HCT116 (cell line): Measurements from ENCODE around the gene TANC1.

Source experiments
- CBX3 ChIP-seq: IDR thresholded peaks from 2 replicates; pipeline ENCODE4 v1.6.1; 2012; ENCODE audit warnings: low read depth
- EZH2 ChIP-seq: fragments of 200-600 bp; sonication (generic); IDR thresholded peaks from 2 replicates; pipeline ENCODE4 v1.6.1; 2017; ENCODE audit warnings: antibody characterized with exemption, mixed run types
- FOSL1 ChIP-seq: IDR thresholded peaks from 2 replicates; pipeline ENCODE4 v1.6.1; 2012; ENCODE audit warnings: low read depth
- POLR2A ChIP-seq: IDR thresholded peaks from 2 replicates; pipeline ENCODE4 v1.7.0; 2011; ENCODE audit warnings: borderline replicate concordance; ENCODE audit not compliant: insufficient read depth, insufficient read length; ENCODE audit errors: extremely low read depth
- POLR2AphosphoS5 ChIP-seq: IDR thresholded peaks from 2 replicates; pipeline ENCODE4 v1.6.1; 2011; ENCODE audit warnings: mild to moderate bottlenecking, low read depth, low read length, moderate library complexity
- RAD21 ChIP-seq: IDR thresholded peaks from 2 replicates; pipeline ENCODE4 v1.6.1; 2012; ENCODE audit warnings: low read depth, mild to moderate bottlenecking
- SIN3A ChIP-seq: IDR thresholded peaks from 2 replicates; pipeline ENCODE4 v1.6.1; 2012; ENCODE audit warnings: low read depth
- ZFX ChIP-seq: fragments of 450-650 bp; IDR thresholded peaks from 2 replicates; pipeline ENCODE4 v1.6.1; 2017
- ZNF274 ChIP-seq: fragments of 200-500 bp; sonication (Bioruptor generic); IDR thresholded peaks from 2 replicates; pipeline ENCODE4 v1.6.1; 2014; ENCODE audit warnings: mild to moderate bottlenecking, low read depth, low read length, inconsistent platforms
- TF ChIP-seq, protein P1 (sequence below), 3 experiments: fragments of 200-600 bp in 1 of 3; sonication (generic) in 1 of 3; IDR thresholded peaks in 2 of 3; conservative IDR thresholded peaks in 1 of 3; 2 replicates each; pipeline ENCODE4 v1.5.1; 2012 to 2017; ENCODE audit warnings: low read depth in 2 of 3, low read length in 2 of 3, antibody characterized with exemption in 1 of 3, borderline replicate concordance in 1 of 3, control low read depth in 1 of 3, mild to moderate bottlenecking in 1 of 3, mixed read lengths in 1 of 3, mixed run types in 1 of 3, moderate library complexity in 1 of 3; ENCODE audit not compliant: insufficient read depth in 1 of 3

DNA sequence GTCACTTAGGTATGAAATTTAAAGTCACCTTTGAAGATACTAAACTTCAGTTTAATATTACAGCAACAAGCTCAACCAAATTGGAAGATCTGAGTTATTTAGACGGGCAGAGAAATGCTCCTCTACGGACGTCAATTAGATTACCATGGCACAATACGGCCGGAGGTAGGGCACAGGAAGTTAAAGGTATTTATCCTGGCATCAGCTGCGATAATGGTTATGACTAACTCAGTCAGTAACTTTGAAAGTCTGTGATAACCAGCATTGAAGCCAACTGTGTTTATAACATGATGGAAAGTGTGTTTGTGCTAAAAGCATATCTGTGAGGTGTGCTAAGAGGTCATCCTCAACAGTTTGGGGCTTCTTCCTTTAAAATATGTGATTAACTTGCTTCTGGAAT is 200.7 kb downstream of the TANC1 start:
- TF ChIP-seq CBX3 (no peak), ZNF274 (no peak), SIN3A (no peak), RAD21 (no peak), FOSL1 (no peak), POLR2A (no peak), POLR2AphosphoS5 (no peak), EZH2 (no peak), ZFX (no peak)
- TF ChIP-seq, protein P1, sequence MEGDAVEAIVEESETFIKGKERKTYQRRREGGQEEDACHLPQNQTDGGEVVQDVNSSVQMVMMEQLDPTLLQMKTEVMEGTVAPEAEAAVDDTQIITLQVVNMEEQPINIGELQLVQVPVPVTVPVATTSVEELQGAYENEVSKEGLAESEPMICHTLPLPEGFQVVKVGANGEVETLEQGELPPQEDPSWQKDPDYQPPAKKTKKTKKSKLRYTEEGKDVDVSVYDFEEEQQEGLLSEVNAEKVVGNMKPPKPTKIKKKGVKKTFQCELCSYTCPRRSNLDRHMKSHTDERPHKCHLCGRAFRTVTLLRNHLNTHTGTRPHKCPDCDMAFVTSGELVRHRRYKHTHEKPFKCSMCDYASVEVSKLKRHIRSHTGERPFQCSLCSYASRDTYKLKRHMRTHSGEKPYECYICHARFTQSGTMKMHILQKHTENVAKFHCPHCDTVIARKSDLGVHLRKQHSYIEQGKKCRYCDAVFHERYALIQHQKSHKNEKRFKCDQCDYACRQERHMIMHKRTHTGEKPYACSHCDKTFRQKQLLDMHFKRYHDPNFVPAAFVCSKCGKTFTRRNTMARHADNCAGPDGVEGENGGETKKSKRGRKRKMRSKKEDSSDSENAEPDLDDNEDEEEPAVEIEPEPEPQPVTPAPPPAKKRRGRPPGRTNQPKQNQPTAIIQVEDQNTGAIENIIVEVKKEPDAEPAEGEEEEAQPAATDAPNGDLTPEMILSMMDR (IDR thresholded peaks at IDR 0.05 in 2 of 3, conservative IDR thresholded peaks at IDR 0.05 in 1 of 3; ENCODE audit: borderline replicate concordance in 1 of 3, insufficient read depth in 1 of 3, low read depth in 2 of 3, low read length in 2 of 3): no peak
